DMS79 treated with DMSO at 0.1 percent for 48 hours (cell line): ENCODE results near the gene LMX1A.

Source experiments
- DNase-seq: peaks from one replicate; lab custom pipeline; 2025; lab: John Stamatoyannopoulos, UW

Gene LMX1A

GRCh38 chr1:165325460-165326203 is 30.9 kb downstream of the LMX1A start:
- no peak for DNase-seq

GRCh38 chr1:165324050-165324449 is 32.5 kb downstream of the LMX1A start:
- no peak for DNase-seq

- DNase-seq: peak; percentile 32
These were observed 38.9 kb downstream of the LMX1A start for GRCh38 chr1:165317612-165318011.

- DNase-seq: no peak
These were observed 40.3 kb downstream of the LMX1A start for GRCh38 chr1:165316153-165316772.

GRCh38 chr1:165315481-165315880 is 41.0 kb downstream of the LMX1A start:
- no peak for DNase-seq

GRCh38 chr1:165313903-165314302 is 42.6 kb downstream of the LMX1A start:
- DNase-seq: no peak

GRCh38 chr1:165312591-165312990 is 43.9 kb downstream of the LMX1A start:
- no peak for DNase-seq

- DNase-seq: no peak
These were observed 49.7 kb downstream of the LMX1A start for GRCh38 chr1:165306543-165307434.

GRCh38 chr1:165303386-165303785 is 53.1 kb downstream of the LMX1A start:
- no peak for DNase-seq

- no peak for DNase-seq
These were observed 56.1 kb downstream of the LMX1A start for GRCh38 chr1:165300400-165300903.

GRCh38 chr1:165298203-165298820 is 58.2 kb downstream of the LMX1A start:
- no peak for DNase-seq

GRCh38 chr1:165296205-165296604 is 60.3 kb downstream of the LMX1A start:
- no peak for DNase-seq

GRCh38 chr1:165290148-165290547 is 66.4 kb downstream of the LMX1A start:
- DNase-seq: no peak

- DNase-seq: no peak
These were observed 67.0 kb downstream of the LMX1A start for GRCh38 chr1:165289556-165289955.

GRCh38 chr1:165288350-165289120 is 68.0 kb downstream of the LMX1A start:
- DNase-seq: peak; percentile 89

- DNase-seq: no peak
These were observed 68.7 kb downstream of the LMX1A start for GRCh38 chr1:165287781-165288180.

- no peak for DNase-seq
These were observed 69.2 kb downstream of the LMX1A start for GRCh38 chr1:165287329-165287728.

GRCh38 chr1:165284454-165284853 is 72.1 kb downstream of the LMX1A start:
- DNase-seq: peak; percentile 74

- DNase-seq: no peak
These were observed 75.2 kb downstream of the LMX1A start for GRCh38 chr1:165281207-165281901.

GRCh38 chr1:165279882-165280281 is 76.6 kb downstream of the LMX1A start:
- no peak for DNase-seq

GRCh38 chr1:165276314-165276713 is 80.2 kb downstream of the LMX1A start:
- DNase-seq: no peak
